Mucosa of descending colon (tissue), 3 donors: ENCODE measurements around the gene HCAR2. TPM values are rescaled to one million over a fixed set of nuclear protein-coding genes. Genes with fewer than 3 reads are reported as not detected.

Source experiments
- ATAC-seq: fragments of 200-7000 bp; cut with Tn5 transposase; one replicate; pipeline ENCODE4 v1.9.1; 2020; ENCODE audit warnings: mild to moderate bottlenecking, moderate library complexity
- DNase-seq, 3 donors: peaks; one replicate each; pipeline ENCODE4 v3.0.0-alpha.2; 2020
- H3K36me3 ChIP-seq: fragments of 200-600 bp; one replicate; pipeline ENCODE4 v1.8.0; 2021; ENCODE audit warnings: low read depth, mild to moderate bottlenecking
- H3K4me1 ChIP-seq: fragments of 200-600 bp; one replicate; pipeline ENCODE4 v1.8.0; 2021; ENCODE audit warnings: low read depth, mild to moderate bottlenecking
- H3K4me3 ChIP-seq: fragments of 200-600 bp; one replicate; pipeline ENCODE4 v1.8.0; 2021; ENCODE audit warnings: mild to moderate bottlenecking
- H3K9me3 ChIP-seq: fragments of 200-600 bp; one replicate; pipeline ENCODE4 v1.8.0; 2021; ENCODE audit warnings: mild to moderate bottlenecking
- intact Hi-C, 2 donors: fragments of 100-400 bp; cut with DNase I in 1 of 2; cut with micrococcal nuclease in 1 of 2; formaldehyde crosslinking; loops; one replicate each; pipeline versions ENCODE4 v1.11.0 to v1.11.1; 2022; cut with DNase I, micrococcal nuclease
- total RNA-seq, 3 donors: library from RNA; stranded (reverse); fragmentation: NEBNext Ultra II Directional in 2 of 3; extraction: Animal tissue kit (Norgen Biotek cat#: 25700) in 2 of 3; gene quantifications; one replicate each; pipeline versions ENCODE4 v1.2.1 to v1.2.4, GENCODE V29; 2021 to 2023
- TF ChIP-seq, protein P1 (sequence below): fragments of 200-600 bp; IDR thresholded peaks from one replicate; pipeline ENCODE4 v1.8.0; 2022; ENCODE audit warnings: antibody characterized with exemption, mild to moderate bottlenecking
- donor health status: DM: no; HTN: no; CAD: no; lungs with moderate emphysema.
- donor health status: DM: no; HTN: no; CAD: no.
- donor health status: DM: no; HTN: yes; CAD: no.

The HCAR2 gene
- total RNA-seq, 3 donors from 2014 or later: 0.22 to 1.5 TPM; not detected in 1

- Histone ChIP-seq H3K4me1 (no peaks in the 10 kb centered on the region), H3K9me3 (no peaks in the 10 kb centered on the region), H3K4me3 (no peak overlapping the region), H3K36me3 (no peaks in the 10 kb centered on the region)
- intact Hi-C loops: no loop called here
- ATAC-seq (no peak), DNase-seq (no peak)
- TF ChIP-seq, protein P1, sequence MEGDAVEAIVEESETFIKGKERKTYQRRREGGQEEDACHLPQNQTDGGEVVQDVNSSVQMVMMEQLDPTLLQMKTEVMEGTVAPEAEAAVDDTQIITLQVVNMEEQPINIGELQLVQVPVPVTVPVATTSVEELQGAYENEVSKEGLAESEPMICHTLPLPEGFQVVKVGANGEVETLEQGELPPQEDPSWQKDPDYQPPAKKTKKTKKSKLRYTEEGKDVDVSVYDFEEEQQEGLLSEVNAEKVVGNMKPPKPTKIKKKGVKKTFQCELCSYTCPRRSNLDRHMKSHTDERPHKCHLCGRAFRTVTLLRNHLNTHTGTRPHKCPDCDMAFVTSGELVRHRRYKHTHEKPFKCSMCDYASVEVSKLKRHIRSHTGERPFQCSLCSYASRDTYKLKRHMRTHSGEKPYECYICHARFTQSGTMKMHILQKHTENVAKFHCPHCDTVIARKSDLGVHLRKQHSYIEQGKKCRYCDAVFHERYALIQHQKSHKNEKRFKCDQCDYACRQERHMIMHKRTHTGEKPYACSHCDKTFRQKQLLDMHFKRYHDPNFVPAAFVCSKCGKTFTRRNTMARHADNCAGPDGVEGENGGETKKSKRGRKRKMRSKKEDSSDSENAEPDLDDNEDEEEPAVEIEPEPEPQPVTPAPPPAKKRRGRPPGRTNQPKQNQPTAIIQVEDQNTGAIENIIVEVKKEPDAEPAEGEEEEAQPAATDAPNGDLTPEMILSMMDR: no peak
Observed at GRCh38 chr12:122672515-122672914, 30.6 kb downstream of the HCAR2 start.

DNA sequence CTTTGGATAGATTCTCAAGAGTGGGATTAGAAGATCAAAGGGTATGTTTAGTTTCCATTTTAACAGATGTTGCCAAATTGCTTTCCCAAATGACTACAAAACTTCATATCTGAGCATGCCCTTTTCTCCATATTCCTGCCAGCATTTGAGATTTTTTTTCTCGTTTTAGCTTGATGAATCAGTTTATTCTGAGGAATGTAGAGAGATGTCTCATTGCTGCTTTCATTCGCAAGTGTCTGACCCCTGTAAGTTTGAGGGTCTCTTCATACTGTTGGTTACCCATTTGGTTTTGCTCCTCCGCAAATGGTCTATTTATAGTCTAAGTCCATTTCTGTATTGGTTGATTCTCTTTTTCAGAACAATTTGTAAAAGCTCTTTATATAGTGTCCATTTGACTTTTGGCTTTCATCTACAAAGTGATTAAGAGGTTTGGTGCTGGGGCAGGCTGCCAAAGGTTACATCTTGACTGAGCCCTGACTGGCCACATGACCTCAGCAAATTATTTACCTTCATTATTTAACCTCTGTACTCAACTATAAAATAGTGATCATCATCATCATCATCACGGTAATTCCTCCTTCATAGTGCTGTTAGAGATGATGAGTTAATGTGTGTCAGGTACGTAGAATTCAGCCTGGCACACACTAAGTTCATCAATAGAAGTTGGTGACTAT, 33.6 kb downstream of the HCAR2 start:
- no peak for DNase-seq
- H3K9me3 ChIP-seq: no peaks in the 10 kb centered on the region
- intact Hi-C loops: no loop called here
- no peak overlapping the region for H3K4me3 ChIP-seq
- ATAC-seq: no peak
- no peaks in the 10 kb centered on the region for H3K4me1 ChIP-seq
- TF ChIP-seq, protein P1: no peak
- H3K36me3 ChIP-seq: no peaks in the 10 kb centered on the region

DNA sequence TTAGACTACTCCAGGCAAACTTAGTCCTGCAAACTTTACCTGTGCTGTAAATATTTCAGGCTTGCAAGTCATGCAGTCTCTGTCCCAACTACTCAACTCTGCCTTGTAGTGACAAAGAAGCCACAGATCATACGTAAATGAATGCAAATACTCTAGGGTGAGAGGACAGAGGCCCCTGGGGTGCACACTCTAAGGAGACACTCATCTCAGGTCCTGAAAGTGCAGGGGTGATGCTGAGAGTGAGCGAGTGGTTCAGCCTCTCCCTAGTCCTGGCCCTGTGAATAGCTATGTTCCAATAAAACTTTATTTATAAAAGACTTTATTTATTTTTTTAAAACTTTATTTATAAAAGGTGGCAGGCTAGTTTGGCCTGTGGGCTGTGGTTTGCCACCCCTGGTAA, 34.9 kb downstream of the HCAR2 start:
- ATAC-seq: no peak
- intact Hi-C loops: no loop called here
- no peaks in the 10 kb centered on the region for H3K36me3 ChIP-seq

DNA sequence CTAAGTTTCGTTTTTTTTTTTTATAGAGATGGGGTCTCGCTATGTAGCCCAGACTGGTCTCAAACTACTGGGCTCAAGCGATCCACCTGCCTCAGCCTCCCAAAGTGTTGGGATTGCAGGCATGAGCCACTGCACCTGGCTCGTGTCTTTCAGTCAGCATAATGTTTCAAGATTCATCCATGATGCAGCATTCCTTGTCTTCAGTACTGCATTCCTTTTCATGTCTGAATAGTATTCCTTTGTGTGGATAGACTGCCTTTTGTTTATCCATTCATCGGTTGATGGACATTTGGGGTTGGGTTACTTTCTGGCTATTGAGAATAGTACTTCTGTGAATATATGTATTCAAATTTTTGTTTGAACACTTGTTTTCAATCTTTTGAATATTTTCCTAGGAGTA, 37.4 kb downstream of the HCAR2 start:
- Histone ChIP-seq H3K4me1 (no peaks in the 10 kb centered on the region), H3K9me3 (no peaks in the 10 kb centered on the region), H3K36me3 (no peaks in the 10 kb centered on the region), H3K4me3 (no peak overlapping the region)
- ATAC-seq (no peak), DNase-seq (no peak)
- TF ChIP-seq, protein P1: no peak
- intact Hi-C loops: no loop called here

More for the DNA sequence above, 34.9 kb downstream of the HCAR2 start:
- TF ChIP-seq, protein P1: no peak
- no peak for DNase-seq
- Histone ChIP-seq H3K4me3 (no peak overlapping the region), H3K4me1 (no peaks in the 10 kb centered on the region), H3K9me3 (no peaks in the 10 kb centered on the region)

GRCh38 chr12:122665349-122665748, 37.8 kb downstream of the HCAR2 start:
- no peak overlapping the region for H3K4me3 ChIP-seq
- DNase-seq (no peak), ATAC-seq (no peak)
- no peaks in the 10 kb centered on the region for H3K4me1 ChIP-seq
- TF ChIP-seq, protein P1: no peak
- intact Hi-C loops: no loop called here
- no peaks in the 10 kb centered on the region for H3K9me3 ChIP-seq
- H3K36me3 ChIP-seq: no peaks in the 10 kb centered on the region

DNA sequence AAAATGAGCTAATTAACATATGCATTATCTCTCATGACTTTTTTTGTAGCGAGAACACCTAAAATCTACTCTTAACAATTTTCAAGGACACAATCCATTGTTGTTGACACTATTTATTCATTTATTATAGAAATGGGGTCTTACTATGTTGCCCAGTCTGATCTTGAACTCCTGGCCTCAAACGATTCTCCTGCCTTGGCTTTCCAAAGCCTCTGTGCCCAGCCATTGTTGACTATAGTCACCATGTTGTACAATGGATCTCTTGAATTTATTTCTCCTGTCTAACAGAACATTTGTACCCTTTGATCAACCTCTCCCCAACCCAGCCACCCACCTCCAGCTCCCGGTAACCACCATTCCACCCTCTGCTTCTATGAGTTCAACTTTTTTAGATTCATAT, 41.2 kb downstream of the HCAR2 start:
- Histone ChIP-seq H3K36me3 (no peaks in the 10 kb centered on the region), H3K4me1 (no peaks in the 10 kb centered on the region), H3K9me3 (no peaks in the 10 kb centered on the region), H3K4me3 (no peak overlapping the region)
- TF ChIP-seq, protein P1: no peak
- DNase-seq (no peak), ATAC-seq (no peak)
- intact Hi-C loops: no loop called here
